ENCODE results near the gene CHST9. TPM values are rescaled to one million over a fixed set of nuclear protein-coding genes. Genes with fewer than 3 reads are reported as not detected.

Gene CHST9
- total RNA-seq, 1 experiment from 2014 or later, result 0.07 TPM

- Histone ChIP-seq H3K4me3 (no peak overlapping the region), H3K27ac (no peak overlapping the region), H3K4me1 (replicated peaks; ENCODE audit: insufficient read depth) (no peaks in the 10 kb centered on the region), H3K9me2 (ENCODE audit: insufficient read depth) (no peaks in the 10 kb centered on the region), H2AFZ (no peak overlapping the region), H4K20me1 (ENCODE audit: insufficient read depth) (no peaks in the 10 kb centered on the region), H3K36me3 (ENCODE audit: low read depth) (no peaks in the 10 kb centered on the region), H3K79me2 (ENCODE audit: low read depth) (no peaks in the 10 kb centered on the region), H3K4me2 (no peak overlapping the region), H3K9me3 (ENCODE audit: insufficient read depth, low read depth) (no peaks in the 10 kb centered on the region), H3F3A (ENCODE audit: insufficient read depth, low read depth) (no peaks in the 10 kb centered on the region), H3K27me3 (ENCODE audit: insufficient read depth, low read depth) (no peaks in the 10 kb centered on the region)
- CTCF ChIA-PET, result no interaction called here
- BruUV-seq (replicated peaks), result no TSS peak
- TF ChIP-seq EZH2 (IDR thresholded peaks at IDR 0.05; ENCODE audit: low read depth) (no peak), CTCF (conservative IDR thresholded peaks at IDR 0.05) (no peak)
- no peak for DNase-seq
- intact Hi-C loops (cut with micrococcal nuclease; ENCODE audit: unreplicated experiment), result no loop called here
- POLR2A ChIA-PET (ENCODE audit: unreplicated experiment), result no interaction called here
Measured at GRCh38 chr18:27114842-27115241, 70.3 kb downstream of the CHST9 start.

- no peak for TF ChIP-seq EZH2 (IDR thresholded peaks at IDR 0.05; ENCODE audit: low read depth)
- TF ChIP-seq CTCF (conservative IDR thresholded peaks at IDR 0.05), result no peak
- ChIA-PET POLR2A (ENCODE audit: unreplicated experiment) (no interaction called here), CTCF (no interaction called here)
- Histone ChIP-seq H4K20me1 (ENCODE audit: insufficient read depth) (no peaks in the 10 kb centered on the region), H3K4me2 (no peak overlapping the region), H3K79me2 (ENCODE audit: low read depth) (no peaks in the 10 kb centered on the region), H3K9me3 (ENCODE audit: insufficient read depth, low read depth) (no peaks in the 10 kb centered on the region), H3K4me1 (replicated peaks; ENCODE audit: insufficient read depth) (no peaks in the 10 kb centered on the region), H3K9me2 (ENCODE audit: insufficient read depth) (no peaks in the 10 kb centered on the region), H3K27me3 (ENCODE audit: insufficient read depth, low read depth) (no peaks in the 10 kb centered on the region), H3K27ac (no peak overlapping the region), H3K36me3 (ENCODE audit: low read depth) (no peaks in the 10 kb centered on the region), H3K4me3 (no peak overlapping the region), H3F3A (ENCODE audit: insufficient read depth, low read depth) (no peaks in the 10 kb centered on the region), H2AFZ (no peak overlapping the region)
- intact Hi-C loops (cut with micrococcal nuclease; ENCODE audit: unreplicated experiment), result no loop called here
- no peak for DNase-seq
- no TSS peak for BruUV-seq (replicated peaks)
Measured at GRCh38 chr18:27113358-27113757, 71.8 kb downstream of the CHST9 start.

- Histone ChIP-seq H3K27me3 (ENCODE audit: insufficient read depth, low read depth) (no peaks in the 10 kb centered on the region), H3K4me3 (no peak overlapping the region), H3K36me3 (ENCODE audit: low read depth) (no peaks in the 10 kb centered on the region), H3F3A (ENCODE audit: insufficient read depth, low read depth) (no peaks in the 10 kb centered on the region), H3K4me1 (replicated peaks; ENCODE audit: insufficient read depth) (no peaks in the 10 kb centered on the region), H3K79me2 (ENCODE audit: low read depth) (no peaks in the 10 kb centered on the region), H3K4me2 (no peak overlapping the region), H3K27ac (no peak overlapping the region), H3K9me2 (ENCODE audit: insufficient read depth) (no peaks in the 10 kb centered on the region), H3K9me3 (ENCODE audit: insufficient read depth, low read depth) (no peaks in the 10 kb centered on the region), H4K20me1 (ENCODE audit: insufficient read depth) (no peaks in the 10 kb centered on the region), H2AFZ (no peak overlapping the region)
- DNase-seq, result no peak
- TF ChIP-seq EZH2 (IDR thresholded peaks at IDR 0.05; ENCODE audit: low read depth) (no peak), CTCF (conservative IDR thresholded peaks at IDR 0.05) (no peak)
- intact Hi-C loops (cut with micrococcal nuclease; ENCODE audit: unreplicated experiment), result no loop called here
- ChIA-PET CTCF (no interaction called here), POLR2A (ENCODE audit: unreplicated experiment) (no interaction called here)
- BruUV-seq (replicated peaks), result no TSS peak
Measured at GRCh38 chr18:27110319-27110718, 74.8 kb downstream of the CHST9 start.

Data from PC-9 (cell line).